Inferior parietal cortex (tissue), 1 donor: ENCODE results near the gene BHLHE23.
A peak's percentile ranks its signal among the peaks of the same experiment; 100 is the strongest.

Experiments
- DNase-seq: peaks from one replicate; pipeline ENCODE4 v3.0.0-alpha.2; 2016; ENCODE audit errors: extremely low spot score

BHLHE23 gene

GRCh38 chr20:63009045-63009961, 2.5 kb upstream of the BHLHE23 start:
- peak; percentile 82 for DNase-seq

- DNase-seq: no peak
Observed at GRCh38 chr20:63008541-63009044, 1.8 kb upstream of the BHLHE23 start.

- no peak for DNase-seq
Observed at GRCh38 chr20:63007646-63008488, 1.1 kb upstream of the BHLHE23 start.

GRCh38 chr20:63007360-63007645, 539 bp upstream of the BHLHE23 start:
- no peak for DNase-seq

- no peak for DNase-seq
Observed at GRCh38 chr20:63005862-63006539, 763 bp downstream of the BHLHE23 start.

GRCh38 chr20:63005365-63005861, 1.4 kb downstream of the BHLHE23 start:
- DNase-seq: no peak

- no peak for DNase-seq
Observed at GRCh38 chr20:63004607-63005364, 2.0 kb downstream of the BHLHE23 start.

GRCh38 chr20:63003546-63003945, 3.2 kb downstream of the BHLHE23 start:
- no peak for DNase-seq

GRCh38 chr20:63002511-63002910, 4.3 kb downstream of the BHLHE23 start:
- no peak for DNase-seq

- DNase-seq: no peak
Observed at GRCh38 chr20:63000958-63001357, 5.8 kb downstream of the BHLHE23 start.

- DNase-seq: no peak
Observed at GRCh38 chr20:63000036-63000435, 6.7 kb downstream of the BHLHE23 start.

- no peak for DNase-seq
Observed at GRCh38 chr20:62999580-62999979, 7.2 kb downstream of the BHLHE23 start.

- no peak for DNase-seq
Observed at GRCh38 chr20:62998449-62998848, 8.3 kb downstream of the BHLHE23 start.

- DNase-seq: no peak
Observed at GRCh38 chr20:62997417-62998035, 9.2 kb downstream of the BHLHE23 start.

GRCh38 chr20:62996596-62996982, 10.2 kb downstream of the BHLHE23 start:
- no peak for DNase-seq

GRCh38 chr20:62995898-62996595, 10.7 kb downstream of the BHLHE23 start:
- no peak for DNase-seq

- no peak for DNase-seq
Observed at GRCh38 chr20:62995481-62995880, 11.3 kb downstream of the BHLHE23 start.

GRCh38 chr20:62994869-62995281, 11.9 kb downstream of the BHLHE23 start:
- DNase-seq: no peak

- DNase-seq: no peak
Observed at GRCh38 chr20:62993856-62994494, 12.8 kb downstream of the BHLHE23 start.

GRCh38 chr20:62991863-62992262, 14.9 kb downstream of the BHLHE23 start:
- no peak for DNase-seq
